GM21619 (cell line): Measurements from ENCODE around the gene SEC61A1.

ENCODE experiments used
- ATAC-seq: cut with Tn5 transposase; IDR thresholded peaks from one replicate; pipeline ENCODE4 v1.9.1; 2021; ENCODE audit not compliant: unreplicated experiment

SEC61A1 gene

DNA sequence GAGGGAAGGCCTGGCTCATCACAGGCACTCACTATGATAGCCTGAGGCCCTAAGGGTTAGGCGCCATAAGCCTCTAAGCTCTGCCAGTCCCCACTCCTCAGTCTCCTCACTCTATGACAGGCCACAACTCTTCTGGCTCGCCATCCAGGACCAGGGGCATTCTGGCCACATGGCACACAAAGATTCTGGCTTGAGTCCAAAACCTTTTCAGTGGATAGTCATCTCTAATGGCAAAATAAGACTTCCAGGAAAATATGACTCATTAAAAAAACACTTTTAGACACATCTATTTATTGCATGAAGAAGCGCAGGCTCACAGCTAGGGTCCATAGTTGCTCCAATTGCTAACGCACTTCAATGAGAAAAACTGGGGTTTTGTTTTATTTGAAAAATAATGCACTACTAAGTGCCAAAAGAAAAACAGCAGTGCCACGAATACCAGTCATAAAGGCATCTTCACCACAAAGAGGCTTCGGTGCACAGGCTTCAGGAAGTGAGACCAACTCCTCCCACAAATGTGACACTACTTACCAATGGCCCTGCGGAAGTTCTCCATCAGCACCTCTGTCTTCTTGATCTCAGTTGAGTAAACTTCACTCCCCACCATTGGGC lies 60.2 kb downstream of the SEC61A1 start:
- no peak for ATAC-seq

GRCh38 chr3:128113817-128114794 lies 61.9 kb downstream of the SEC61A1 start:
- ATAC-seq, result peak; percentile 67
